HCT116 (cell line): ENCODE measurements around the gene OR6P1. TPM values are rescaled to one million over a fixed set of nuclear protein-coding genes. Genes with fewer than 3 reads are reported as not detected.

Source experiments
- ATAC-seq: fragments of 200-7000 bp; cut with Tn5 transposase; 2 replicates; pipeline ENCODE4 v1.9.1; 2020; ENCODE audit warnings: mild to moderate bottlenecking, moderate library complexity
- BruUV-seq: library from RNA; stranded (reverse); fragments of 400-500 nt; replicated peaks from 2 replicates; lab custom pipeline; 2021; lab: Mats Ljungman, UMichigan
- CTCF ChIA-PET: fragments of 300-600 bp; sonication (Branson Sonifier 250); formaldehyde crosslinking; loops from one replicate; lab custom pipeline; 2021; ENCODE audit warnings: antibody characterized with exemption; lab: Charles Lee
- POLR2A ChIA-PET: fragments of 300-600, 350-600 bp; sonication (Branson Sonifier 250); formaldehyde crosslinking; loops from one replicate; lab custom pipeline; 2021; ENCODE audit warnings: antibody characterized with exemption; lab: Charles Lee
- RAD21 ChIA-PET, 2 experiments: fragments of 300-600 bp; sonication (Branson Sonifier 250); formaldehyde crosslinking; loops; one replicate each; lab custom pipeline; 2023; ENCODE audit warnings: low total read pairs in 2 of 2; ENCODE audit not compliant: uncharacterized antibody in 2 of 2, unreplicated experiment in 2 of 2, low non-redundant PET in 1 of 2; lab: Charles Lee
- DNase-seq: peaks from one replicate; pipeline ENCODE4 v3.0.0-alpha.2; 2010; ENCODE audit warnings: low read depth, low spot score
- H2AFZ ChIP-seq: fragments of 200-600 bp; shearing (Covaris generic), sonication (generic); 2 replicates; pipeline ENCODE4 v1.6.1; 2017; ENCODE audit warnings: low read depth, mixed run types, mixed read lengths, antibody characterized with exemption, low read length; ENCODE audit not compliant: poor library complexity, severe bottlenecking
- H3K27ac ChIP-seq: 2 replicates; pipeline ENCODE4 v1.5.1; 2012; ENCODE audit warnings: low read depth, low read length
- H3K27me3 ChIP-seq: fragments of 200-600 bp; sonication (generic); 2 replicates; pipeline ENCODE4 v1.6.1; 2016; ENCODE audit warnings: mixed run types, low read length, mixed read lengths; ENCODE audit not compliant: insufficient read depth
- H3K36me3 ChIP-seq, 2 experiments: fragments of 200-500 bp in 1 of 2; fragments of 200-600 bp in 1 of 2; sonication (Bioruptor generic) in 1 of 2; sonication (generic) in 1 of 2; 2 replicates each; pipeline versions ENCODE4 v1.5.1 to v1.6.1; 2014 to 2016; ENCODE audit warnings: low read length in 2 of 2, inconsistent platforms in 1 of 2, mixed read lengths in 1 of 2, mixed run types in 1 of 2; ENCODE audit not compliant: insufficient read depth in 2 of 2, control insufficient read depth in 1 of 2
- H3K4me1 ChIP-seq, 2 experiments: fragments of 200-600 bp in 1 of 2; sonication (generic) in 1 of 2; 2 replicates each; pipeline versions ENCODE4 v1.5.1 to v1.6.1; 2012 to 2017; ENCODE audit warnings: low read length in 2 of 2, inconsistent platforms in 1 of 2, mild to moderate bottlenecking in 1 of 2, mixed read lengths in 1 of 2, mixed run types in 1 of 2, moderate library complexity in 1 of 2; ENCODE audit not compliant: insufficient read depth in 2 of 2, control insufficient read depth in 1 of 2
- H3K4me2 ChIP-seq: fragments of 200-600 bp; sonication (generic); 2 replicates; pipeline ENCODE4 v1.6.1; 2017; ENCODE audit warnings: mixed run types, low read length, mixed read lengths
- H3K4me3 ChIP-seq, 2 experiments: fragments of 200-600 bp in 1 of 2; sonication (generic) in 1 of 2; replicated peaks in 1 of 2; 2 replicates each; pipeline ENCODE4 v1.5.1; 2011 to 2016; ENCODE audit warnings: low read length in 2 of 2, control low read depth in 1 of 2, low read depth in 1 of 2, mild to moderate bottlenecking in 1 of 2, mixed read lengths in 1 of 2, mixed run types in 1 of 2
- H3K79me2 ChIP-seq: fragments of 200-600 bp; sonication (generic); 2 replicates; pipeline ENCODE4 v1.6.1; 2017; ENCODE audit warnings: mild to moderate bottlenecking, mixed run types, low read length, moderate library complexity, mixed read lengths; ENCODE audit not compliant: insufficient read depth
- H3K9ac ChIP-seq: fragments of 200-600 bp; sonication (generic); 2 replicates; pipeline ENCODE4 v1.6.1; 2016; ENCODE audit warnings: low read length, mixed read lengths
- H3K9me2 ChIP-seq: fragments of 200-600 bp; sonication (generic), shearing (Covaris generic); 2 replicates; pipeline ENCODE4 v1.6.1; 2017; ENCODE audit warnings: mixed run types, mild to moderate bottlenecking, moderate library complexity; ENCODE audit not compliant: insufficient read depth
- H3K9me3 ChIP-seq, 2 experiments: fragments of 200-500 bp in 1 of 2; fragments of 200-600 bp in 1 of 2; sonication (Bioruptor generic) in 1 of 2; sonication (generic) in 1 of 2; 2 replicates each; pipeline ENCODE4 v1.6.1; 2014 to 2017; ENCODE audit warnings: low read length in 2 of 2, mixed read lengths in 2 of 2, inconsistent platforms in 1 of 2, low read depth in 1 of 2, mild to moderate bottlenecking in 1 of 2, mixed run types in 1 of 2, moderate library complexity in 1 of 2; ENCODE audit not compliant: control insufficient read depth in 1 of 2, insufficient read depth in 1 of 2
- H4K20me1 ChIP-seq: fragments of 200-600 bp; sonication (generic), shearing (Covaris generic); 2 replicates; pipeline ENCODE4 v1.6.1; 2017; ENCODE audit warnings: mixed run types, mild to moderate bottlenecking, moderate library complexity; ENCODE audit not compliant: insufficient read depth
- ATF3 ChIP-seq: IDR thresholded peaks from 2 replicates; pipeline ENCODE4 v1.6.1; 2012
- CEBPB ChIP-seq: IDR thresholded peaks from 2 replicates; pipeline ENCODE4 v1.6.1; 2012; ENCODE audit warnings: low read depth
- ELF1 ChIP-seq: IDR thresholded peaks from 2 replicates; pipeline ENCODE4 v1.6.1; 2012; ENCODE audit warnings: low read depth, borderline replicate concordance
- EZH2 ChIP-seq: fragments of 200-600 bp; sonication (generic); IDR thresholded peaks from 2 replicates; pipeline ENCODE4 v1.6.1; 2017; ENCODE audit warnings: antibody characterized with exemption, mixed run types
- FOSL1 ChIP-seq: IDR thresholded peaks from 2 replicates; pipeline ENCODE4 v1.6.1; 2012; ENCODE audit warnings: low read depth
- JUND ChIP-seq: IDR thresholded peaks from 2 replicates; pipeline ENCODE4 v1.6.1; 2012
- POLR2AphosphoS5 ChIP-seq: IDR thresholded peaks from 2 replicates; pipeline ENCODE4 v1.6.1; 2011; ENCODE audit warnings: mild to moderate bottlenecking, low read depth, low read length, moderate library complexity
- RAD21 ChIP-seq: IDR thresholded peaks from 2 replicates; pipeline ENCODE4 v1.6.1; 2012; ENCODE audit warnings: low read depth, mild to moderate bottlenecking
- REST ChIP-seq: IDR thresholded peaks from 2 replicates; pipeline ENCODE4 v1.6.1; 2012; ENCODE audit warnings: low read depth
- SP1 ChIP-seq: IDR thresholded peaks from 2 replicates; pipeline ENCODE4 v1.6.1; 2012; ENCODE audit warnings: low read depth
- SRF ChIP-seq: IDR thresholded peaks from 2 replicates; pipeline ENCODE4 v1.6.1; 2012; ENCODE audit warnings: low read depth
- YY1 ChIP-seq: IDR thresholded peaks from 2 replicates; pipeline ENCODE4 v1.6.1; 2011; ENCODE audit warnings: low read length, low read depth, moderate library complexity, mild to moderate bottlenecking; ENCODE audit not compliant: insufficient replicate concordance; ENCODE audit errors: extremely low read depth
- ZFX ChIP-seq: fragments of 450-650 bp; IDR thresholded peaks from 2 replicates; pipeline ENCODE4 v1.6.1; 2017
- ZNF274 ChIP-seq: fragments of 200-500 bp; sonication (Bioruptor generic); IDR thresholded peaks from 2 replicates; pipeline ENCODE4 v1.6.1; 2014; ENCODE audit warnings: mild to moderate bottlenecking, low read depth, low read length, inconsistent platforms
- intact Hi-C: fragments of 100-400 bp; cut with micrococcal nuclease; formaldehyde crosslinking; loops from 2 replicates; pipeline ENCODE4 v1.10.0; 2022
- total RNA-seq: library from RNA; stranded (reverse); gene quantifications from one replicate; pipeline ENCODE4 v1.2.1, GENCODE V29; 2021; ENCODE audit not compliant: unreplicated experiment

OR6P1 gene
- total RNA-seq, 1 experiment from 2014 or later, result not detected

GRCh38 chr1:158559696-158560095 is 10.7 kb downstream of the OR6P1 start:
- intact Hi-C loops, result no loop called here
- CTCF ChIA-PET, result no interaction called here
- no peaks in the 10 kb centered on the region for H3K4me1 ChIP-seq
- no peaks in the 10 kb centered on the region for H3K9me3 ChIP-seq
- POLR2A ChIA-PET, result no interaction called here
- peaks cover 7% of the 10 kb centered on the region; the same call in 1 of the 2 replicates for H3K27me3 ChIP-seq
- TF ChIP-seq YY1, result no peak
- TF ChIP-seq JUND, result no peak
- TF ChIP-seq SRF, result no peak
- TF ChIP-seq CEBPB, result no peak
- TF ChIP-seq ZFX, result no peak
- no peak for TF ChIP-seq POLR2AphosphoS5
- TF ChIP-seq REST, result no peak
- no peak for TF ChIP-seq RAD21
- TF ChIP-seq ATF3, result no peak
- TF ChIP-seq FOSL1, result no peak
- no peak for TF ChIP-seq ZNF274
- TF ChIP-seq EZH2, result no peak
- TF ChIP-seq SP1, result no peak
- no peak for TF ChIP-seq ELF1
- TF ChIP-seq, all 23 proteins: peak for 0
- ATAC-seq, result no peak
- H2AFZ ChIP-seq, result no peak overlapping the region
- no peaks in the 10 kb centered on the region for H3K9me2 ChIP-seq
- H3K4me3 ChIP-seq, result no peak overlapping the region
- no peak overlapping the region for H3K9ac ChIP-seq
- H3K36me3 ChIP-seq, result no peaks in the 10 kb centered on the region
- no peak overlapping the region for H3K4me2 ChIP-seq
- H3K27ac ChIP-seq, result no peak overlapping the region
- no peaks in the 10 kb centered on the region for H4K20me1 ChIP-seq
- no TSS peak for BruUV-seq
- H3K79me2 ChIP-seq, result no peaks in the 10 kb centered on the region
- DNase-seq, result no peak
- RAD21 ChIA-PET, result no interaction called here
